Activated T-cell treated with anti-CD3 and anti-CD28 coated beads for 1 hour (primary cell): ENCODE results near the gene GPSM3.
A peak's percentile ranks its signal among the peaks of the same experiment; 100 is the strongest.
"Not testable (repeated sequence)": the region's sequence is repeated elsewhere in the genome, so short reads cannot be mapped to it uniquely, and the experiment has no call there.

Experiments used
- DNase-seq: peaks from one replicate; pipeline ENCODE4 v3.0.0-alpha.2; 2020; ENCODE audit warnings: low read depth

The GPSM3 gene

GRCh38 chr6:32187009-32187709, 5.3 kb downstream of the GPSM3 start:
- DNase-seq = no peak

- DNase-seq = not testable (repeated sequence)
Measured at GRCh38 chr6:32186151-32186840, 6.1 kb downstream of the GPSM3 start.

DNA sequence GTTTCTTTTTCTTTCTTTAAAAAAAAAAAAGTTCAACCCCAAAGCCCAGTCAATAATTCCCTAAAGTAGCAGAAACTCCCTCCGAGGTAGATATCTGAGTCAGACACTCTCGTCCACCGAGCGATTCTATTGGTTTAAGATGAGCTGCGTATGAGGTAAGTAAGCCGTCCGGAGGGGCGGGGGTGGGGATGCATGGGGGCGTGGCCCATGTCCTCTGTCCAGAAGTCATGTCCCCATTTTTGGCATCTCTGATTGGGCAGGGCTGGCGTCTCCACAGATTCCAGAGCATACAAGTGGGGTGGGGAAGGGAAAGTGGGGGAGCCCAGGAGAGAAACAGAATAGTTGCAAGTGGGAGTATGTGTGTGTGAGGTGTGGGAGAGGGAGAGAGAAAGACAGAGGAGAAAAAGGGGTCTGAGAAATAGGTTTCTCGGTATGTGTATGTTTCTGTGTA, 6.7 kb downstream of the GPSM3 start:
- not testable (repeated sequence) for DNase-seq

GRCh38 chr6:32184084-32184640, 8.3 kb downstream of the GPSM3 start, which contains the start of gene AGER:
Gene AGER, minus strand, starts transcription at chr6:32184253. Its CDS starts 31 bp downstream, at chr6:32184222.
- no peak for DNase-seq

- DNase-seq = no peak
Measured at GRCh38 chr6:32183483-32184083, 8.9 kb downstream of the GPSM3 start.

DNA sequence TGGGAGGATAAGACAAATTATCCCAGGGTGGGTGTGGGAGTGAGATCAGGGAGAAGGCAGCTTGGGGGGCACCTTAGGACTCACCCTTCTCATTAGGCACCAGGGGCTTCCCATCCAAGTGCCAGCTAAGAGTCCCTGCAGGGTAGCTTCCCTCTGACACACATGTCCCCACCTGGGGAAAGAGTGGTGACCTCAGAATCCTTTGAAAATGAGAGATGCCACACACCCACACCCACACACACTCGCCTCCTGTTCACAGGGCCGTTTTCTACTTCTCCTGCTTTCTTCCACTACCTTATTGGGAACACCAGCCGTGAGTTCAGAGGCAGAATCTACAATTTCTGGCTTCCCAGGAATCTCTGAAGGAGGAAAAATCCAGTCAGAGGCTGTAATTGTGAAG, 9.4 kb downstream of the GPSM3 start:
- no peak for DNase-seq

DNA sequence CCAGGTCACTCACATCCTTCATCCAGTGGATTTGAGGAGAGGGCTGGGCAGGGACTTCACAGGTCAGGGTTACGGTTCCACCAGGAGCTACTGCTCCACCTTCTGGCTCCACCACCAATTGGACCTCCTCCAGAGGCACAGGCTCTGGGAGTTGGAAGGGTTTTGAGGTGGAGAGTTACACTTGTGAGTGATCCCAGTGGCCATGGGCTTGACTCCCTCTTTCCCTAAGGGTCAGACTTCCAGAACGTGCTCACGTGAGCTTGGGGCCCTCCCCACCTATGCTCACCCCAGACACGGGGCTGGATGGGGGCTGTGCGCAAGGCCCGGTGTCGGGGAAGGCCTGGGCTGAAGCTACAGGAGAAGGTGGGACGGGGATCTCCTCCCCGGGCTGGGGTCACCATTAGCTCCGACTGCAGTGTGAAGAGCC, 9.9 kb downstream of the GPSM3 start:
- DNase-seq = no peak

DNA sequence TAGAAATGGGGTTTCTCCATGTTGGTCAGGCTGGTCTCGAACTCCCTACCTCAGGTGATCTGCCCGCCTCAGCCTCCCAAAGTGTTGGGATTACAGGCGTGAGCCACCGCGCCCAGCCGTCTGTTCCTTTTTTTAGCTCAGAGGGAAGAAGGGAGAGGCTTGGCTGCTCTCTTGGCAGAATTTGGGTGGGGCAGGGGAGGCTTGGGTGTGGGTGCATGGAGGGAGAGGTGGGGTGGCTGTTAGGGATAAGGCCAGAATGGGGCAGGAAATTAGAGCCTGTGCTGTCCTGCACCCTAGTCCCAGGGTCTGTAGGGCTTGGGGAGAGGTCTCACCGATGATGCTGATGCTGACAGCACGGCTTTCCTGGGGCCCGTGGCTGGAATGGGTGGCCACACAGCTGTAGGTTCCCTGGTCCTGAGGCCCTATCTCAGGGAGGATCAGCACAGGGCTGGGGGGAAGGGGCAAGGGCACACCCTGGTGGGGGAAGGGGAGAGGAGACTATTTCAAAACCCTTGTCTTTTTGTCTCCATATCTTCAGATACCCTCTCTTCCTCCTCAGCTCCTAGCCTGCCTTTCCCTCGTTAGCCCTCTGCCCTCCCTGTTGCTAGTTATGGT, 10.4 kb downstream of the GPSM3 start:
- DNase-seq = no peak

- DNase-seq = no peak
Measured at GRCh38 chr6:32181148-32181702, 11.2 kb downstream of the GPSM3 start.

- no peak for DNase-seq
Measured at GRCh38 chr6:32179766-32180405, 12.6 kb downstream of the GPSM3 start.

DNA sequence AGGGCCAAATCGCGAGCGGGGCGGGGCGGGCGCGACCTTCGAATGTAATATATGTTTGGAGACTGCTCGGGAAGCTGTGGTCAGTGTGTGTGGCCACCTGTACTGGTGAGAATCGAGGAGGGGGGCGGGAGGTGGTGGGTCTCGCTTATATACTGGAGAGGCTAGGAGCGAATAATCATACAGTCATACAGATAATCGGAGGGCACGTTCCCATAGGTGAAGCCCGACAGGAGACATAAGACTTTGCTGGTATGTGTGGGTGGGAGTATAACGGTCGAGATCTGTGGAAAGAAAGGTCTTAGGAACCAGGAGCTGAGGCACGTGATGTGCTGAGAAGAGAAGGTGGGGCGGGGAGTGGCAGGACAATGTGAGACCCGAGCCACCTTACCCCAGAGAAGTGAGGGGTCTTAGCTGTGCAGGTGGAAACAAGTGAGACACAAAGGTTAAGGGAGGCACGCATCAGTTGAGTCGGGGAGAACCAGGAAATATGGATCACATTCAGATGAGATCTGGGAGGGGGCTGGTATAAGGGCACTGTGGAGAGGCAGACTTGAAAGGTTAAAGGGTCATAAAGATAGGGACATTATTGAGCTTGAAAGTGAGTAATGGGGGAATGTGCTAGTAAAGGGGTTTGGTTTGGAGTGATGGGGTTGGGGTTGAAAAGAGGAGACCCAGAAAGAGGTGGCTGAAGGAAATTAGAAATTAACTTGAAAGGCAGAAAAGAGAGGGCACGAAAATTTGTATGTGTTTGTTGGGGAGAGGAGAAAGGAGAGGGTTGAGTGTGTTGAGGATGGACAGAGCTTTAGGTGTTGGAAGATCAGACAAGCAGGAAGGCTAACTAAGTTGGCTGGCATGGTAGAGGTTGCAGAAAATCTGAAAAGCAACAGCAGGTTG, 13.6 kb downstream of the GPSM3 start:
- no peak for DNase-seq

DNA sequence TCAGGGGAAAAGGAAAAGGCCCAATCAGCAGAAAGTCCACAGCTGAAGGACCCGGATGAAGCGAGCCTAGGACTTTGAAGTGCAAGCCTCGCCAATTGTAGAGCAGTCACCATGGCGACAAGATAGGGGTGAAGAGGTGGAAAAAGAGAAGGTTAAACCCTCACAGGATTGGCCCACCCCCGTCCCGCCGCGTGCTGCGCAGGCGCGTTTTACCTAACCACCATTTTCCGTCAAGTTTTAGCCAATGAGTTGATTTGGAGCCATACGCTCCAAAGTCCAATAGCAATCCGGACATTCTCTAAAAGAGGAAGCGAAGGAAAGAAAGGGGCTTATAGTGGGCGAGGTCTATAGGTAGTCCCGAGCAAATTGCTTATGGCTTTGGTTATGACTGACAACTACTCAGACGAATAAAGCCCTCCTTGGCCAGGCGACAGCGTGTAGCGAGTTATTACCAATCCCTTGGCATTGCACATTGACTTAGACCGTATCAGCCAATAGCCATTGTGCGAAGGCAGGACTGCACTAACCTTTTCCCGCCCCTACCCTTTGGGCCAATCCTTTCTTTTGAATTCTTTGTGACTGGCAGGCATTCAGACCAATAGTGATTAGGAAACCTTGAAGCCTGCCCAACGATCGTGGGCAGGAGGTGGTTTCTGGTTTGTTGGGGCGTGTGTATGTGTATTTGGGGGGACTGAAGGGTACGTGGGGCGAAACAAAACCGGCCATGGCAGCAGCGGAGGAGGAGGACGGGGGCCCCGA, 14.5 kb downstream of the GPSM3 start, which contains the start of gene RNF5:
TSS of gene RNF5 (plus strand) at position 618 of the 759 bp plus-strand sequence. CDS start at position 725, 107 bp downstream.
- peak; percentile 87 for DNase-seq

DNA sequence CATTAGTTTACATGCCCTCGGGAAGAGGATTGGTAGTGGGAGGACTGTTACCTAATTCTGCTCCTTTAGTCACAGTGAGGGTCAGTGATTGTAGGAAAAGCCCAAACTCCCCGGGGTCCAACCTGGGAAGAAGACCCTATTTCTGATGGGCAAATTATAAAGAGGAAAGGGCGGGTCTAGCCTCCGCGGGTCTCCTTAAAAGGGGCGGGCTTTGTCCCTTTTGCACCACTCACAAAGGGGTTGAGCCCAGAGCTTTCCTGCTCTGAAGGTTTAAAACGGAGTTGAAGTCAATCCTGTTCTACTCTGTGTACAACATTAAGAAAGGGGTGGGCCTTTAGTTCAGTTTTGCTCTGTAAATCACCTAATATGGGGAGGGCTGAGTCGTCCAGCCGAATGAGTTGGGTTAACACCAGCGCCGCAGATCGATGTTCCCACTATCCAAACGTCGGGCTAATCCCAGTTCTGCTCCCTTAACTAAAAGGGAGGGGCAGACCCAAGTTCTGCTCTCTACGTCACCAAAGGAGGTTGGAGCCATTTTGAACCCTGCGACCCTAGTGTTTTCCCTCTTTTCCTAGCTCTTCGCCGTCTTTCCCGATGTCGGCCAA, 15.2 kb downstream of the GPSM3 start:
- no peak for DNase-seq

GRCh38 chr6:32176476-32177182, 15.8 kb downstream of the GPSM3 start:
- DNase-seq = no peak

- DNase-seq = peak; percentile 95
Measured at GRCh38 chr6:32175711-32176475, 16.6 kb downstream of the GPSM3 start, which contains the start of gene AGPAT1. Gene AGPAT1, minus strand, starts transcription at chr6:32176084. Its CDS starts 4,588 bp downstream, at chr6:32171496.

DNA sequence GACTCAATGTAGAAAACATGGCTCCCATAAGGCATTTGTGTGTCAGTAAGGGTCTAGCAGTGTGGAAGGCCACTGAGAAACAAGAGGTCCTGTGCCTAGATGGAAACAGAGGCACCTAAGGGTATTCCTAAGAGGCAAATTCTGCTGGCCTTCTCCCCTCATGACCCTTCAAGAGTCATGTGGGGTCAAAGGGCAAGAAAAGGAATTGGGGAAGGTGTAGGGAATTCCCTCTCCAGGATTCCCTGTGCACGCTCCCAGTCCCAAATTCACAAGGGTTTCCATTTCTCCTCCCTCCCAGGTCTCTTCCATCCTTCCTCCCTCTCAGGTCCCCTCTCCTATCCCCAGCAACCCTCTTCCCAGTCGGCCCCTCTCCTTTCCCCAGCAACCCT, 17.1 kb downstream of the GPSM3 start:
- no peak for DNase-seq

GRCh38 chr6:32174416-32174815, 18.0 kb downstream of the GPSM3 start:
- no peak for DNase-seq
